HG03097 (cell line): ENCODE data around the gene TLE4.
A peak's percentile ranks its signal among the peaks of the same experiment; 100 is the strongest.

Experiments used
- ATAC-seq: cut with Tn5 transposase; IDR thresholded peaks from one replicate; pipeline ENCODE4 v1.9.1; 2021; ENCODE audit not compliant: unreplicated experiment, low FRiP score

TLE4 gene

GRCh38 chr9:79570448-79571308 lies 1.1 kb upstream of the TLE4 start:
- no peak for ATAC-seq

- no peak for ATAC-seq
These were observed 355 bp downstream of the TLE4 start for GRCh38 chr9:79572032-79572607.

GRCh38 chr9:79572608-79573411 lies 1.0 kb downstream of the TLE4 start:
- ATAC-seq, result no peak

GRCh38 chr9:79573412-79573923 lies 1.7 kb downstream of the TLE4 start:
- ATAC-seq, result no peak

- ATAC-seq, result no peak
These were observed 2.4 kb downstream of the TLE4 start for GRCh38 chr9:79574136-79574535.

- ATAC-seq, result no peak
These were observed 3.0 kb downstream of the TLE4 start for GRCh38 chr9:79574781-79575180.

- no peak for ATAC-seq
These were observed 3.8 kb downstream of the TLE4 start for GRCh38 chr9:79575547-79575946.

- ATAC-seq, result no peak
These were observed 6.4 kb downstream of the TLE4 start for GRCh38 chr9:79577969-79578723.

- ATAC-seq, result no peak
These were observed 7.1 kb downstream of the TLE4 start for GRCh38 chr9:79578891-79579290.

GRCh38 chr9:79579624-79580023 lies 7.9 kb downstream of the TLE4 start:
- no peak for ATAC-seq

GRCh38 chr9:79580055-79580454 lies 8.3 kb downstream of the TLE4 start:
- ATAC-seq, result no peak

GRCh38 chr9:79581388-79581787 lies 9.6 kb downstream of the TLE4 start:
- no peak for ATAC-seq

- ATAC-seq, result no peak
These were observed 10.0 kb downstream of the TLE4 start for GRCh38 chr9:79581794-79582193.

- peak; percentile 64 for ATAC-seq
These were observed 12.3 kb downstream of the TLE4 start for GRCh38 chr9:79583952-79584654.

GRCh38 chr9:79584655-79584982 lies 12.9 kb downstream of the TLE4 start:
- no peak for ATAC-seq

GRCh38 chr9:79588488-79589223 lies 16.9 kb downstream of the TLE4 start:
- no peak for ATAC-seq

GRCh38 chr9:79591458-79591857 lies 19.7 kb downstream of the TLE4 start:
- no peak for ATAC-seq

GRCh38 chr9:79592726-79593493 lies 21.1 kb downstream of the TLE4 start:
- no peak for ATAC-seq
